Measurements from ENCODE around the gene IGSF3. TPM values are rescaled to one million over a fixed set of nuclear protein-coding genes. Genes with fewer than 3 reads are reported as not detected.
"Not testable (repeated sequence)": the region's sequence is repeated elsewhere in the genome, so short reads cannot be mapped to it uniquely, and the experiment has no call there.

Gene IGSF3
- total and polyA plus RNA-seq, 2 of the 8 experiments (the other 6 are each of a cell fraction or from before 2014, with no cell fraction given): 30.0 to 32.2 TPM

DNA sequence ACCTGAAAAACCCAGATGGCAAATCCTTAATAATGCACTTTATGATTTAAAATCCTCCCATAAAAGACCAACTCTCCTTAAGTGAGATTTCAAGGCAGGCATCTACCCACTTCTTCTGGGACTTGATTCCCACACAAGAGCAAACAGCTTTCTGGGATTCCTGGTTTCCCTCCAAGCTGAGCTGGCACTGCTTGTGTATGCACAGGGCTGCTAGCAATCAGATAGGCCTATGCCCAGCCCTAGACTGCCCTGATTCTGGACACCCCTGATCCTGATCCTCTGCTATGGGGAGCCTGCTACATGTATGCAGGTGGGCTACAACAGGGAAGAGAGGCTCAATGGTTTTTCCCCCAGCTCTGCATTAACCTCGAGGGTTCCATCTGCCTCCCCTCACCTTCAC is 60.1 kb downstream of the IGSF3 start:
- CTCF ChIA-PET (ENCODE audit: partially characterized antibody): interaction anchor here (0.9 to 2.7 kb wide), 5 partner anchors 12 to 129 kb away, joined by 3 to 8 read pairs (median 3); no protein-coding TSS in a partner anchor
- POLR2A ChIA-PET (ENCODE audit: partially characterized antibody): not testable (repeated sequence)

DNA sequence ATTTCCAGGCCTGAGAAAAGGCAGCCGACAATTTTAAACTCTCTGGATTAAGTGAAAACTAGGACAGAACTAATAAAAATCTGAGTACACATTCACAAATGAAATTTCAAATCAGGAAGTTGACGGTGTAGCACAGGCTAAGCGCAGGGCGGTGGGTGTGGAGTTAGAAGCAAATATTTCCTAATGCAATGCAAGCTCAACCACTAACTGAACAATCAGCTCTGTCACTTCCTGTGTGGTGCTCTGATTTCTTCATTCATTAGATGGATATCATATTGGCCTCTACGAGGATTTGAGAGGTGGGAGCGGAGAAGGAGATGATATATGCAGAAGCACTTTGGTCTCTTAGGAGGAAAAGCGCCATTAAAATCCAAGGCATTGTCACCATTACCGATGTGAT is 61.5 kb downstream of the IGSF3 start:
- H2BK120ac ChIP-seq (replicated peaks; ENCODE audit: low read depth, low read length); H3K56ac ChIP-seq (replicated peaks; ENCODE audit: insufficient read length, low read depth, low read length); H2BK5ac ChIP-seq (ENCODE audit: low read depth, low read length); H3K36me3 ChIP-seq (ENCODE audit: control insufficient read depth in 2 of 4, insufficient read depth in 4 of 4, low read length in 3 of 4); H3K4ac ChIP-seq (replicated peaks; ENCODE audit: insufficient read length, low read depth, low read length); CTCF ChIA-PET (ENCODE audit: partially characterized antibody); H2BK12ac ChIP-seq (ENCODE audit: low read depth, low read length); H2BK20ac ChIP-seq (ENCODE audit: low read length); H4K8ac ChIP-seq (ENCODE audit: extremely low read depth, insufficient read depth, low read length); H3K27ac ChIP-seq (ENCODE audit: low read depth, low read length); H3K23me2 ChIP-seq (ENCODE audit: low read depth, low read length); H3K4me3 ChIP-seq (ENCODE audit: extremely low read depth in 1 of 4, insufficient read depth in 2 of 4, low read depth in 3 of 4, low read length in 4 of 4); H3K18ac ChIP-seq (ENCODE audit: extremely low read depth, low read length); FAIRE-seq; H3K9ac ChIP-seq (replicated peaks in 1 of 4; ENCODE audit: extremely low read depth in 1 of 4, low read depth in 3 of 4, low read length in 3 of 4); H3K23ac ChIP-seq (ENCODE audit: insufficient read length); H4K91ac ChIP-seq (replicated peaks; ENCODE audit: insufficient read length, low read length); H4K20me1 ChIP-seq (replicated peaks in 1 of 2; ENCODE audit: control insufficient read depth in 1 of 2, insufficient read depth in 2 of 2, low read length in 2 of 2); H2BK15ac ChIP-seq (ENCODE audit: low read length); H3K79me2 ChIP-seq (ENCODE audit: control insufficient read depth in 1 of 2, insufficient read depth in 2 of 2, low read length in 2 of 2); H3K79me1 ChIP-seq (ENCODE audit: low read depth, low read length); H2AK5ac ChIP-seq (ENCODE audit: low read depth, low read length); H3K14ac ChIP-seq (ENCODE audit: insufficient read length); H3K9me3 ChIP-seq (ENCODE audit: insufficient read depth in 2 of 2, low read depth in 1 of 2, low read length in 1 of 2); H3K27me3 ChIP-seq (replicated peaks in 1 of 4; ENCODE audit: control insufficient read depth in 3 of 4, extremely low read depth in 1 of 4, insufficient read depth in 3 of 4, low read length in 3 of 4); H2AFZ ChIP-seq (ENCODE audit: low read length); POLR2A ChIA-PET (ENCODE audit: partially characterized antibody); DNase-seq (ENCODE audit: low read depth in 1 of 2, low spot score in 2 of 2); H4K5ac ChIP-seq (ENCODE audit: insufficient read length, low read depth, low read length); H3K4me2 ChIP-seq (ENCODE audit: insufficient read depth in 1 of 2, low read depth in 2 of 2, low read length in 2 of 2); H3K4me1 ChIP-seq (replicated peaks in 1 of 4; ENCODE audit: control insufficient read depth in 3 of 4, insufficient read depth in 4 of 4, low read length in 3 of 4): not testable (repeated sequence)
- WGBS, 2 experiments (ENCODE audit: extremely low coverage in 1 of 2, insufficient coverage in 1 of 2, insufficient read length in 1 of 2, insufficient replicate concordance in 2 of 2, low coverage in 1 of 2, low lambda C conversion rate in 2 of 2, missing lambda C conversion rate in 1 of 2): 89% methylated on average over 7 of the region's 8 CpGs; no CpG with 5 or more reads in 1 of the 2 experiments

More for the DNA sequence above, 60.1 kb downstream of the IGSF3 start:
- H2AFZ ChIP-seq (ENCODE audit: low read length); H3K23me2 ChIP-seq (ENCODE audit: low read depth, low read length); H4K8ac ChIP-seq (ENCODE audit: extremely low read depth, insufficient read depth, low read length); H3K18ac ChIP-seq (ENCODE audit: extremely low read depth, low read length); H3K36me3 ChIP-seq (ENCODE audit: control insufficient read depth in 2 of 4, insufficient read depth in 4 of 4, low read length in 3 of 4); H4K5ac ChIP-seq (ENCODE audit: insufficient read length, low read depth, low read length); H3K4me2 ChIP-seq (ENCODE audit: insufficient read depth in 1 of 2, low read depth in 2 of 2, low read length in 2 of 2); H3K14ac ChIP-seq (ENCODE audit: insufficient read length); H2BK120ac ChIP-seq (replicated peaks; ENCODE audit: low read depth, low read length); H4K91ac ChIP-seq (replicated peaks; ENCODE audit: insufficient read length, low read length); H3K9ac ChIP-seq (replicated peaks in 1 of 4; ENCODE audit: extremely low read depth in 1 of 4, low read depth in 3 of 4, low read length in 3 of 4); H3K79me1 ChIP-seq (ENCODE audit: low read depth, low read length); H4K20me1 ChIP-seq (replicated peaks in 1 of 2; ENCODE audit: control insufficient read depth in 1 of 2, insufficient read depth in 2 of 2, low read length in 2 of 2); H3K9me3 ChIP-seq (ENCODE audit: insufficient read depth in 2 of 2, low read depth in 1 of 2, low read length in 1 of 2); DNase-seq (ENCODE audit: low read depth in 1 of 2, low spot score in 2 of 2); H2BK20ac ChIP-seq (ENCODE audit: low read length); H2BK5ac ChIP-seq (ENCODE audit: low read depth, low read length); H3K4me1 ChIP-seq (replicated peaks in 1 of 4; ENCODE audit: control insufficient read depth in 3 of 4, insufficient read depth in 4 of 4, low read length in 3 of 4); H3K27ac ChIP-seq (ENCODE audit: low read depth, low read length); H3K27me3 ChIP-seq (replicated peaks in 1 of 4; ENCODE audit: control insufficient read depth in 3 of 4, extremely low read depth in 1 of 4, insufficient read depth in 3 of 4, low read length in 3 of 4); H3K79me2 ChIP-seq (ENCODE audit: control insufficient read depth in 1 of 2, insufficient read depth in 2 of 2, low read length in 2 of 2); H3K56ac ChIP-seq (replicated peaks; ENCODE audit: insufficient read length, low read depth, low read length); H3K4ac ChIP-seq (replicated peaks; ENCODE audit: insufficient read length, low read depth, low read length); H3K4me3 ChIP-seq (ENCODE audit: extremely low read depth in 1 of 4, insufficient read depth in 2 of 4, low read depth in 3 of 4, low read length in 4 of 4); FAIRE-seq; H3K23ac ChIP-seq (ENCODE audit: insufficient read length); H2BK12ac ChIP-seq (ENCODE audit: low read depth, low read length); H2AK5ac ChIP-seq (ENCODE audit: low read depth, low read length); H2BK15ac ChIP-seq (ENCODE audit: low read length): not testable (repeated sequence)
- WGBS, 2 experiments (ENCODE audit: extremely low coverage in 1 of 2, insufficient coverage in 1 of 2, insufficient read length in 1 of 2, insufficient replicate concordance in 2 of 2, low coverage in 1 of 2, low lambda C conversion rate in 2 of 2, missing lambda C conversion rate in 1 of 2): no CpG with 5 or more reads among the region's 1 CpG

All from H1 (cell line).